HEK293 (cell line): ENCODE data around the gene C12orf42.

ENCODE experiments used
- CTCF ChIA-PET: fragments of 350-600 bp; formaldehyde crosslinking; extraction: SDS; loops from one replicate; lab custom pipeline; 2021; ENCODE audit warnings: antibody characterized with exemption; lab: Yijun Ruan, JAX
- POLR2A ChIA-PET: fragments of 300-600 bp; formaldehyde crosslinking; extraction: SDS; loops from one replicate; lab custom pipeline; 2020; ENCODE audit warnings: antibody characterized with exemption, inconsistent platforms; lab: Yijun Ruan, JAX
- H3K27ac ChIP-seq: fragments of 200-500 bp; sonication (Bioruptor generic); 2 replicates; pipeline ENCODE4 v1.5.1; 2014; ENCODE audit warnings: low read depth, low read length, control low read depth, inconsistent platforms; ENCODE audit errors: extremely low read depth
- H3K36me3 ChIP-seq, 2 experiments: fragments of 200-500 bp in 1 of 2; sonication (Bioruptor generic) in 1 of 2; 1 replicate in 1 of 2; 2 replicates in 1 of 2; pipeline ENCODE4 v1.5.1; 2014 to 2017; ENCODE audit warnings: inconsistent platforms in 2 of 2, low read length in 2 of 2; ENCODE audit not compliant: control insufficient read depth in 2 of 2, insufficient read depth in 1 of 2
- H3K4me1 ChIP-seq: fragments of 200-500 bp; sonication (Bioruptor generic); 2 replicates; pipeline ENCODE4 v1.5.1; 2014; ENCODE audit warnings: mild to moderate bottlenecking, low read length, inconsistent platforms; ENCODE audit not compliant: control insufficient read depth, insufficient read depth
- H3K4me3 ChIP-seq: 2 replicates; pipeline ENCODE4 v1.5.1; 2011; ENCODE audit warnings: low read depth, mild to moderate bottlenecking, control low read depth, low read length, moderate library complexity
- H3K9me3 ChIP-seq: fragments of 200-500 bp; sonication (Bioruptor generic); 2 replicates; pipeline ENCODE4 v1.5.1; 2014; ENCODE audit warnings: low read depth, low read length, inconsistent platforms; ENCODE audit not compliant: control insufficient read depth, insufficient read depth
- GLI2 ChIP-seq: fragments of 450-650 bp; formaldehyde crosslinking; IDR thresholded peaks from 2 replicates; pipeline ENCODE4; 2017; ENCODE audit warnings: missing biosample characterization, missing genetic modification characterization, low read depth, borderline replicate concordance
- IKZF3 ChIP-seq: fragments of 450-650 bp; IDR thresholded peaks from 2 replicates; pipeline ENCODE4 v1.5.0; 2018; ENCODE audit warnings: missing biosample characterization, mild to moderate bottlenecking, missing genetic modification characterization, moderate library complexity
- MYNN ChIP-seq: fragments of 450-650 bp; formaldehyde crosslinking; IDR thresholded peaks from 2 replicates; pipeline ENCODE4 v1.5.1; 2016; ENCODE audit warnings: missing biosample characterization, missing genetic modification characterization, borderline replicate concordance
- ZNF138 ChIP-seq: fragments of 450-650 bp; formaldehyde crosslinking; IDR thresholded peaks from 2 replicates; pipeline ENCODE4 v1.5.1; 2016; ENCODE audit warnings: missing biosample characterization, missing genetic modification characterization, borderline replicate concordance
- ZNF140 ChIP-seq: fragments of 450-650 bp; formaldehyde crosslinking; IDR thresholded peaks from 2 replicates; pipeline ENCODE4 v1.5.1; 2016; ENCODE audit warnings: missing biosample characterization, missing genetic modification characterization
- ZNF155 ChIP-seq: fragments of 450-650 bp; formaldehyde crosslinking; IDR thresholded peaks from 2 replicates; pipeline ENCODE4 v1.5.1; 2016; ENCODE audit warnings: missing biosample characterization, missing genetic modification characterization
- ZNF302 ChIP-seq: fragments of 450-650 bp; formaldehyde crosslinking; IDR thresholded peaks from 2 replicates; pipeline ENCODE4 v1.5.1; 2016; ENCODE audit warnings: missing biosample characterization, missing genetic modification characterization, low read depth
- ZNF501 ChIP-seq: fragments of 450-650 bp; formaldehyde crosslinking; IDR thresholded peaks from 2 replicates; pipeline ENCODE4 v1.5.1; 2016; ENCODE audit warnings: missing biosample characterization, missing genetic modification characterization
- ZNF529 ChIP-seq: fragments of 450-650 bp; formaldehyde crosslinking; IDR thresholded peaks from 2 replicates; pipeline ENCODE4 v1.5.1; 2017; ENCODE audit warnings: missing genetic modification characterization, missing biosample characterization; ENCODE audit not compliant: insufficient replicate concordance
- ZNF660 ChIP-seq: fragments of 450-650 bp; IDR thresholded peaks from 2 replicates; pipeline ENCODE4 v1.5.1; 2018; ENCODE audit warnings: missing biosample characterization, mild to moderate bottlenecking, missing genetic modification characterization
- ZNF707 ChIP-seq: fragments of 450-650 bp; formaldehyde crosslinking; IDR thresholded peaks from 2 replicates; pipeline ENCODE4 v1.5.1; 2016; ENCODE audit warnings: missing biosample characterization, missing genetic modification characterization
- TF ChIP-seq, protein P1 (sequence below): fragments of 450-650 bp; formaldehyde crosslinking; IDR thresholded peaks from 2 replicates; pipeline ENCODE4 v1.5.1; 2016; ENCODE audit warnings: missing biosample characterization, missing genetic modification characterization
- TF ChIP-seq, protein P2 (sequence below): fragments of 450-650 bp; formaldehyde crosslinking; IDR thresholded peaks from 2 replicates; pipeline ENCODE4 v1.5.1; 2016; ENCODE audit warnings: missing biosample characterization, missing genetic modification characterization, borderline replicate concordance
- TF ChIP-seq, protein P3 (sequence below): fragments of 450-650 bp; formaldehyde crosslinking; IDR thresholded peaks from 2 replicates; pipeline ENCODE4 v1.5.1; 2016; ENCODE audit warnings: missing biosample characterization, missing genetic modification characterization

The C12orf42 gene

DNA sequence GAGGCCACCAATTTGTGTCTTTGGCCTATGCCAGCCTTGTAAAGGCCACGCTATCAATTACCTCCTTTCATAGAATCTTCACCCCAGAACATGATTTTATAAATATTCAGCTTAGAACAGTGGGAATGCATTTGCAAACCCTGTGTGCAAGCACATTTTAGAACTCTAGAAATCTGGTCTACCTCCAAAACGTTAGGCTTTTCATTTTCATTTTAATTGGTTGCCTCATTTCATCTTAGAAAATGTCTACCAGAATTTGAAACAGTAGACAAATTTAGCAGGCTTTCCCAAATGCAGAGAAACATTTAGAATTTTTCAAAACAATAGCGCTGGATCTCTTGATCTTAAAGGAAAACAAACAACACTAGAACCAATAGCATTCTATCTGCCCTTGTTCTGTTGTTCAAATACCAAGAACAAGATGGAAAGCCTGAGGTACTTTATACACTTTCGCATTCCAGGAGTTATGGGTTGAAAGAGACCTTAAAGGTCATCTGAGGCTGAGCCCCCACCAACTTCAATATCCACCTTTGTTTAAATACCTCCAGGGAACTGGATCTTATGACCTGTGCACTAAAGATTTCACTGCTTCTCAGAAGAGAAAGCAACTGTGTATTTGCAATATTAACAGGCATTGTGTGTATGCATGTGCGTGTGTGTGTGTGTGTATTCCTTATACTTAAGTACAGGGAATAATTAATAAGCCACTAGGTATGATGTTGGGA is 185.1 kb downstream of the C12orf42 start:
- ChIA-PET POLR2A (no interaction called here), CTCF (no interaction called here)
- Histone ChIP-seq H3K27ac (no peak overlapping the region), H3K36me3 (no peaks in the 10 kb centered on the region), H3K9me3 (no peaks in the 10 kb centered on the region), H3K4me1 (no peaks in the 10 kb centered on the region), H3K4me3 (no peak overlapping the region)
- TF ChIP-seq ZNF140 (no peak), GLI2 (tag by site-specific recombination) (no peak)

DNA sequence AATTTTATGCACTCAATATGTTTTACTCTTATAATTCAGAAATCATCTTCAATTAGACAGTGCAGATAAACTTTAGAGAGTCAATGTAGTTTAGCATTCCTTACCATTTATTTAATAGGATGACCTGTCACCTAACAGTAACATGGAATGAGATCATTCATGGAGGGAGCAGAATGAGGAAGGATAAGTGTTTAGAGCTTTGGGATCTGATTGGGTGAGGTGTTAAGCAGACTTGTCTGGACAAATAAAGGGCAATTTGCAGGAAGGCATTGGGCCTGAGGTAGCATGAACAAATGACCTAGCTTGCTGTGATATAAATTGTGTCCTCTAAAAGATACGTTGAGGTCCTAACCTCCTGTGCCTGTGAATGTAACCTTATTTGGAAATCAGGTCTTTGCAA is 187.4 kb downstream of the C12orf42 start:
- ChIA-PET POLR2A (no interaction called here), CTCF (no interaction called here)
- TF ChIP-seq ZNF155 (no peak), MYNN (tag by site-specific recombination) (no peak), ZNF138 (tag by site-specific recombination) (no peak), IKZF3 (no peak), ZNF529 (tag by site-specific recombination) (no peak), ZNF302 (tag by site-specific recombination) (no peak), ZNF707 (no peak), ZNF660 (tag by site-specific recombination) (no peak), ZNF501 (tag by site-specific recombination) (no peak)
- TF ChIP-seq, protein P1, sequence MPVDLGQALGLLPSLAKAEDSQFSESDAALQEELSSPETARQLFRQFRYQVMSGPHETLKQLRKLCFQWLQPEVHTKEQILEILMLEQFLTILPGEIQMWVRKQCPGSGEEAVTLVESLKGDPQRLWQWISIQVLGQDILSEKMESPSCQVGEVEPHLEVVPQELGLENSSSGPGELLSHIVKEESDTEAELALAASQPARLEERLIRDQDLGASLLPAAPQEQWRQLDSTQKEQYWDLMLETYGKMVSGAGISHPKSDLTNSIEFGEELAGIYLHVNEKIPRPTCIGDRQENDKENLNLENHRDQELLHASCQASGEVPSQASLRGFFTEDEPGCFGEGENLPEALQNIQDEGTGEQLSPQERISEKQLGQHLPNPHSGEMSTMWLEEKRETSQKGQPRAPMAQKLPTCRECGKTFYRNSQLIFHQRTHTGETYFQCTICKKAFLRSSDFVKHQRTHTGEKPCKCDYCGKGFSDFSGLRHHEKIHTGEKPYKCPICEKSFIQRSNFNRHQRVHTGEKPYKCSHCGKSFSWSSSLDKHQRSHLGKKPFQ (tag by site-specific recombination) = no peak
- TF ChIP-seq, protein P2, sequence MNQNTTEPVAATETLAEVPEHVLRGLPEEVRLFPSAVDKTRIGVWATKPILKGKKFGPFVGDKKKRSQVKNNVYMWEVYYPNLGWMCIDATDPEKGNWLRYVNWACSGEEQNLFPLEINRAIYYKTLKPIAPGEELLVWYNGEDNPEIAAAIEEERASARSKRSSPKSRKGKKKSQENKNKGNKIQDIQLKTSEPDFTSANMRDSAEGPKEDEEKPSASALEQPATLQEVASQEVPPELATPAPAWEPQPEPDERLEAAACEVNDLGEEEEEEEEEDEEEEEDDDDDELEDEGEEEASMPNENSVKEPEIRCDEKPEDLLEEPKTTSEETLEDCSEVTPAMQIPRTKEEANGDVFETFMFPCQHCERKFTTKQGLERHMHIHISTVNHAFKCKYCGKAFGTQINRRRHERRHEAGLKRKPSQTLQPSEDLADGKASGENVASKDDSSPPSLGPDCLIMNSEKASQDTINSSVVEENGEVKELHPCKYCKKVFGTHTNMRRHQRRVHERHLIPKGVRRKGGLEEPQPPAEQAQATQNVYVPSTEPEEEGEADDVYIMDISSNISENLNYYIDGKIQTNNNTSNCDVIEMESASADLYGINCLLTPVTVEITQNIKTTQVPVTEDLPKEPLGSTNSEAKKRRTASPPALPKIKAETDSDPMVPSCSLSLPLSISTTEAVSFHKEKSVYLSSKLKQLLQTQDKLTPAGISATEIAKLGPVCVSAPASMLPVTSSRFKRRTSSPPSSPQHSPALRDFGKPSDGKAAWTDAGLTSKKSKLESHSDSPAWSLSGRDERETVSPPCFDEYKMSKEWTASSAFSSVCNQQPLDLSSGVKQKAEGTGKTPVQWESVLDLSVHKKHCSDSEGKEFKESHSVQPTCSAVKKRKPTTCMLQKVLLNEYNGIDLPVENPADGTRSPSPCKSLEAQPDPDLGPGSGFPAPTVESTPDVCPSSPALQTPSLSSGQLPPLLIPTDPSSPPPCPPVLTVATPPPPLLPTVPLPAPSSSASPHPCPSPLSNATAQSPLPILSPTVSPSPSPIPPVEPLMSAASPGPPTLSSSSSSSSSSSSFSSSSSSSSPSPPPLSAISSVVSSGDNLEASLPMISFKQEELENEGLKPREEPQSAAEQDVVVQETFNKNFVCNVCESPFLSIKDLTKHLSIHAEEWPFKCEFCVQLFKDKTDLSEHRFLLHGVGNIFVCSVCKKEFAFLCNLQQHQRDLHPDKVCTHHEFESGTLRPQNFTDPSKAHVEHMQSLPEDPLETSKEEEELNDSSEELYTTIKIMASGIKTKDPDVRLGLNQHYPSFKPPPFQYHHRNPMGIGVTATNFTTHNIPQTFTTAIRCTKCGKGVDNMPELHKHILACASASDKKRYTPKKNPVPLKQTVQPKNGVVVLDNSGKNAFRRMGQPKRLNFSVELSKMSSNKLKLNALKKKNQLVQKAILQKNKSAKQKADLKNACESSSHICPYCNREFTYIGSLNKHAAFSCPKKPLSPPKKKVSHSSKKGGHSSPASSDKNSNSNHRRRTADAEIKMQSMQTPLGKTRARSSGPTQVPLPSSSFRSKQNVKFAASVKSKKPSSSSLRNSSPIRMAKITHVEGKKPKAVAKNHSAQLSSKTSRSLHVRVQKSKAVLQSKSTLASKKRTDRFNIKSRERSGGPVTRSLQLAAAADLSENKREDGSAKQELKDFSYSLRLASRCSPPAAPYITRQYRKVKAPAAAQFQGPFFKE (tag by site-specific recombination) = no peak
- TF ChIP-seq, protein P3, sequence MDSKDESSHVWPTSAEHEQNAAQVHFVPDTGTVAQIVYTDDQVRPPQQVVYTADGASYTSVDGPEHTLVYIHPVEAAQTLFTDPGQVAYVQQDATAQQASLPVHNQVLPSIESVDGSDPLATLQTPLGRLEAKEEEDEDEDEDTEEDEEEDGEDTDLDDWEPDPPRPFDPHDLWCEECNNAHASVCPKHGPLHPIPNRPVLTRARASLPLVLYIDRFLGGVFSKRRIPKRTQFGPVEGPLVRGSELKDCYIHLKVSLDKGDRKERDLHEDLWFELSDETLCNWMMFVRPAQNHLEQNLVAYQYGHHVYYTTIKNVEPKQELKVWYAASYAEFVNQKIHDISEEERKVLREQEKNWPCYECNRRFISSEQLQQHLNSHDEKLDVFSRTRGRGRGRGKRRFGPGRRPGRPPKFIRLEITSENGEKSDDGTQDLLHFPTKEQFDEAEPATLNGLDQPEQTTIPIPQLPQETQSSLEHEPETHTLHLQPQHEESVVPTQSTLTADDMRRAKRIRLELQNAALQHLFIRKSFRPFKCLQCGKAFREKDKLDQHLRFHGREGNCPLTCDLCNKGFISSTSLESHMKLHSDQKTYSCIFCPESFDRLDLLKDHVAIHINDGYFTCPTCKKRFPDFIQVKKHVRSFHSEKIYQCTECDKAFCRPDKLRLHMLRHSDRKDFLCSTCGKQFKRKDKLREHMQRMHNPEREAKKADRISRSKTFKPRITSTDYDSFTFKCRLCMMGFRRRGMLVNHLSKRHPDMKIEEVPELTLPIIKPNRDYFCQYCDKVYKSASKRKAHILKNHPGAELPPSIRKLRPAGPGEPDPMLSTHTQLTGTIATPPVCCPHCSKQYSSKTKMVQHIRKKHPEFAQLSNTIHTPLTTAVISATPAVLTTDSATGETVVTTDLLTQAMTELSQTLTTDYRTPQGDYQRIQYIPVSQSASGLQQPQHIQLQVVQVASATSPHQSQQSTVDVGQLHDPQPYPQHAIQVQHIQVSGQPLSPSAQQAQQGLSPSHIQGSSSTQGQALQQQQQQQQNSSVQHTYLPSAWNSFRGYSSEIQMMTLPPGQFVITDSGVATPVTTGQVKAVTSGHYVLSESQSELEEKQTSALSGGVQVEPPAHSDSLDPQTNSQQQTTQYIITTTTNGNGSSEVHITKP (tag by site-specific recombination) = no peak
- no peaks in the 10 kb centered on the region for H3K36me3 ChIP-seq
- no peak overlapping the region for H3K4me3 ChIP-seq
- no peaks in the 10 kb centered on the region for H3K4me1 ChIP-seq
- H3K27ac ChIP-seq = no peak overlapping the region
- H3K9me3 ChIP-seq = no peaks in the 10 kb centered on the region
